Glutamatergic neuron (in vitro differentiated cells): ENCODE data around the gene CEP57. TPM values are rescaled to one million over a fixed set of nuclear protein-coding genes. Genes with fewer than 3 reads are reported as not detected.
A peak's percentile ranks its signal among the peaks of the same experiment; 100 is the strongest.
"Not testable (repeated sequence)": the region's sequence is repeated elsewhere in the genome, so short reads cannot be mapped to it uniquely, and the experiment has no call there.

Experiments used
- DNase-seq: peaks from one replicate; pipeline ENCODE4 v3.0.0; 2022
- H3K27ac Mint-ChIP-seq: one replicate; pipeline ENCODE4 v1.8.0; 2020; ENCODE audit warnings: mild to moderate bottlenecking, mixed read lengths, inconsistent platforms; ENCODE audit not compliant: unreplicated experiment
- H3K27me3 Mint-ChIP-seq: one replicate; pipeline ENCODE4 v1.8.0; 2020; ENCODE audit warnings: mild to moderate bottlenecking, moderate library complexity, mixed read lengths, inconsistent platforms; ENCODE audit not compliant: unreplicated experiment
- H3K36me3 Mint-ChIP-seq: one replicate; pipeline ENCODE4 v1.8.0; 2020; ENCODE audit warnings: mild to moderate bottlenecking, mixed read lengths, inconsistent platforms; ENCODE audit not compliant: unreplicated experiment
- H3K4me1 Mint-ChIP-seq: one replicate; pipeline ENCODE4 v1.8.0; 2020; ENCODE audit warnings: mild to moderate bottlenecking, low read depth, mixed read lengths, inconsistent platforms; ENCODE audit not compliant: unreplicated experiment
- H3K4me3 Mint-ChIP-seq: one replicate; pipeline ENCODE4 v1.8.0; 2020; ENCODE audit warnings: mild to moderate bottlenecking, mixed read lengths, inconsistent platforms; ENCODE audit not compliant: unreplicated experiment
- H3K9me3 Mint-ChIP-seq: one replicate; pipeline ENCODE4 v1.8.0; 2020; ENCODE audit warnings: mild to moderate bottlenecking, moderate library complexity, mixed read lengths, inconsistent platforms; ENCODE audit not compliant: unreplicated experiment
- CTCF ChIP-seq: fragments of 200-600 bp; sonication (generic); IDR thresholded peaks from one replicate; pipeline ENCODE4 v1.5.0; 2021; ENCODE audit not compliant: partially characterized antibody, unreplicated experiment
- total RNA-seq: library from RNA; stranded (reverse); fragmentation: NEBNext Ultra II Directional; extraction: Animal tissue kit (Norgen Biotek cat#: 25700); gene quantifications from one replicate; pipeline ENCODE4 v1.2.1, GENCODE V29; 2021; ENCODE audit not compliant: unreplicated experiment

CEP57 gene
- total RNA-seq, 1 donor from 2014 or later = 52.1 TPM

DNA sequence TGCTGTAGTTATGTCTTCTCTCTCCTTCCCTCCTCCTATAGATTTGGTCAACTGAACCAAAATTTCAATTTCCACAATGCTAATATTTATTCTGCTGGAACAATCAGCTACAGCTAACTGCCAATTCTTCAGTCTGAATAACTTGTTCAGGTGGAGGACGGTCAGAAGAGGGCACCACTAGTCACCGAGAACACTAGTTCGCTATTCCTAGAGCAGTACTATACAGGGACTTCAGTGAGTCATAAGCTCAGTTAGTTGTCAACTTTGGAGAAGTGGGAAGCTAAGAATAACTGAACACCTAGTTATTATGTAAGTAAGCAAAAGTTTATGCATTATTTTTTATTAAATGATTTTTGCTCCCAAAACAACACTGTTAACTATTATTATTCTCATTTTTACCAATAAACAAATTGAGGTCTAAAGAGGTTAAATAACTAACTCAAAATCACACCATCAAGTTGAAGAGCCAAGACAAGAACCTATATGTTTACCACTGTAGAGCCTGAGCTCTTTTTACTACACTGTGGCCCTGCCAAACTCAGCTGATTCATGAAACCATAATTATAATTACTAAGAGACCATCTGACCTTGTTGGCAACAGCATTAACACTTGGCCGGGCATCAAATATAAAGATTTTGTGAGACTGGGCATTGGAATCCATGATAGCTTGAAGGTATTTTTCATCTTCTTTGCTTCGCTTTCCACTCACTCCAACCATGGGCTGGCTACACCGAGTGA is 59.0 kb downstream of the CEP57 start:
- peak; percentile 28 for DNase-seq
- Mint-ChIP-seq H3K9me3 (peaks cover 3% of the 10 kb centered on the region), H3K4me3 (no peak overlapping the region), H3K36me3 (no peaks in the 10 kb centered on the region), H3K4me1 (no peaks in the 10 kb centered on the region), H3K27me3 (no peaks in the 10 kb centered on the region), H3K27ac (no peak overlapping the region)
- peak; percentile 10 for TF ChIP-seq CTCF

DNA sequence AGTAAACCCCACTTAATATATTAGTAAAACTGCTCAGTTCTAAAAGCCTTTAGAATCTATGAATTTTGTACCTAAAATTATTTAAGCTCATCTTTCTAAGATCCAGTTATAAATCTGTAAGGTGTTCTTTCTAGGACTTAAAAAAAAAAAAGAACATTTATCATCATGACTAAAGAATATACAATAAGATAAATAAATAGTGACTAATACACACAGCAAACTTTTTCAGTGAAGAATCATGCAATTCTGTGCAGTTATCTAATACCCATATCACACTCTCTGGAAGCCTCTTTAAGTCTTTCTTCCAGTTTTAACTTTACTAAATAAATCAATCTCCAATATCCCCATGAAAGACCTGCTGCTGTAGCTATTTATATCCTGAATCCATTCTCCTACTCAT is 59.8 kb downstream of the CEP57 start:
- H3K27me3 Mint-ChIP-seq = no peaks in the 10 kb centered on the region
- H3K4me3 Mint-ChIP-seq = no peak overlapping the region
- H3K4me1 Mint-ChIP-seq = no peaks in the 10 kb centered on the region
- no peak overlapping the region for H3K27ac Mint-ChIP-seq
- no peak for TF ChIP-seq CTCF
- DNase-seq = no peak
- peaks cover 3% of the 10 kb centered on the region for H3K9me3 Mint-ChIP-seq
- no peaks in the 10 kb centered on the region for H3K36me3 Mint-ChIP-seq

- Mint-ChIP-seq H3K27ac (no peak overlapping the region), H3K9me3 (peaks cover 2% of the 10 kb centered on the region), H3K4me1 (no peaks in the 10 kb centered on the region), H3K4me3 (no peak overlapping the region), H3K36me3 (no peaks in the 10 kb centered on the region), H3K27me3 (no peaks in the 10 kb centered on the region)
- no peak for TF ChIP-seq CTCF
- no peak for DNase-seq
Observed at GRCh38 chr11:95853138-95853537, 62.8 kb downstream of the CEP57 start.

DNA sequence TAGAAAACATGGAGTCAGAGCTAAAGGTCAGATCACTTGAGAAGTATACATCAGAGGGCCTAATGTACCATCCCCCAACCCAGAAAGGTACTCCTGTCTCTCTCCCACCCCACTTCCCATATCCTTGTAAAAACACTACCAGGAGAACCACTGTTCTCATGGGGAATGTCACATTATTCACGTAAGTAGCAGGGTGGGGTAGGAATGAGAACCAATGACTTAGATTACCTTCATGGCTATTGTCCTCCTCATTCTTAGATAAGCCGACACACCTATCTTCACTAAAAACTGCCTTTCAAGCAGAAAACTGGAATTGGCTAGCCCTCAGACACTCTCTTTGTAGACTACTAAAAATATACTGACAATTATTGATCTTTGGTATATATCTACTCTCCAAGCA is 63.6 kb downstream of the CEP57 start:
- no peak for TF ChIP-seq CTCF
- no peak for DNase-seq
- no peaks in the 10 kb centered on the region for H3K4me1 Mint-ChIP-seq
- no peaks in the 10 kb centered on the region for H3K27me3 Mint-ChIP-seq
- no peak overlapping the region for H3K27ac Mint-ChIP-seq
- peaks cover 2% of the 10 kb centered on the region for H3K9me3 Mint-ChIP-seq
- no peaks in the 10 kb centered on the region for H3K36me3 Mint-ChIP-seq
- H3K4me3 Mint-ChIP-seq = no peak overlapping the region

- not testable (repeated sequence) for H3K36me3 Mint-ChIP-seq, H3K4me3 Mint-ChIP-seq, DNase-seq, H3K27me3 Mint-ChIP-seq, H3K9me3 Mint-ChIP-seq, H3K4me1 Mint-ChIP-seq, H3K27ac Mint-ChIP-seq
Observed at GRCh38 chr11:95854362-95854761, 64.1 kb downstream of the CEP57 start.

DNA sequence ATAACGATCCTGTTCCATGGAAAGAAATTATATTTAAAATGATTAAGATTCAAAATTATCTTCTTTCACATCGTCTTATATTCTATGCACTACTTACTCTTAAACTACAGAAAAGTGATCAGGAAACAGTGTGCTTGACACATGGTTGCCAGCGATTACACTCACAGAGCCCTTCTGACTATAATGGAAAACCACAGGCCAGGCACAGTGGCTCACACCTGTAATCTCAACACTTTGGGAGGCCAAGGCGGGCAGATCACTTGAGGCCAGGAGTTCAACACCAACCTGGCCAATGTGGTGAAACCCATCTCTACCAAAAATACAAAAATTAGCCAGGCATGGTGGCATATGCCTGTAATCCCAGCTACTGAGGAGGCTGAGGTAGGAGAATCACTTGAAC is 69.7 kb downstream of the CEP57 start:
- H3K27me3 Mint-ChIP-seq, H3K9me3 Mint-ChIP-seq, H3K4me1 Mint-ChIP-seq, DNase-seq, H3K4me3 Mint-ChIP-seq, H3K36me3 Mint-ChIP-seq, H3K27ac Mint-ChIP-seq: not testable (repeated sequence)
